ENCODE data around the gene NPAS1.

NPAS1 gene

GRCh38 chr19:46992699-46993535, 26.7 kb upstream of the NPAS1 start:
- H3K4me3 ChIP-seq (ENCODE audit: low read depth, low read length) = no peak overlapping the region
- no peak for TF ChIP-seq CTCF (conservative IDR thresholded peaks at IDR 0.05; ENCODE audit: low read depth, low read length)
- no peak for DNase-seq (ENCODE audit: low read depth)

DNA sequence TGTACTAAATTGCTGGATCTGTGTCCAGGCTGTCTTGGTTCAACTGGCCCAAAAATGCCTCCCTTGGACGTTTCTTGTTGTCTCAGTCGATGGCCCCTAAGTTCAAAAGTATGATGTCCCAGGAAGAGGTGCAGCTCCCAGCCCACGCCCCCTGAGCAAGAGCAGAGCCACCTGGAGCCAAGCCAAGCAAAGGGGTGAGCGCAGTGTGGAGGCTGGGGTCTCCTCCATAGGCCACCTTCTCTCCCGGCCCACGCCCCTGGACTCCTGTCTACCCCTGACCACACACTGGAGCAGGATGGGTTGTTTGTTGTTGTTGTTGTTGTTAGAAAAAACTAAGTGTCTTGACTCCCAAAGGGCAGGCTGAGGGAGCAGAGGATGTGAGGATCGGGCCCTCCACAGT, 26.0 kb upstream of the NPAS1 start:
- H3K4me3 ChIP-seq (ENCODE audit: low read depth, low read length) = no peak overlapping the region
- no peak for TF ChIP-seq CTCF (conservative IDR thresholded peaks at IDR 0.05; ENCODE audit: low read depth, low read length)
- DNase-seq (ENCODE audit: low read depth) = no peak

- no peak overlapping the region for H3K4me3 ChIP-seq (ENCODE audit: low read depth, low read length)
- no peak for DNase-seq (ENCODE audit: low read depth)
- TF ChIP-seq CTCF (conservative IDR thresholded peaks at IDR 0.05; ENCODE audit: low read depth, low read length) = no peak
Observed at GRCh38 chr19:46994141-46994686, 25.4 kb upstream of the NPAS1 start.

GRCh38 chr19:46995492-46995891, 24.1 kb upstream of the NPAS1 start:
- H3K4me3 ChIP-seq (ENCODE audit: low read depth, low read length) = no peak overlapping the region
- no peak for DNase-seq (ENCODE audit: low read depth)
- no peak for TF ChIP-seq CTCF (conservative IDR thresholded peaks at IDR 0.05; ENCODE audit: low read depth, low read length)

DNA sequence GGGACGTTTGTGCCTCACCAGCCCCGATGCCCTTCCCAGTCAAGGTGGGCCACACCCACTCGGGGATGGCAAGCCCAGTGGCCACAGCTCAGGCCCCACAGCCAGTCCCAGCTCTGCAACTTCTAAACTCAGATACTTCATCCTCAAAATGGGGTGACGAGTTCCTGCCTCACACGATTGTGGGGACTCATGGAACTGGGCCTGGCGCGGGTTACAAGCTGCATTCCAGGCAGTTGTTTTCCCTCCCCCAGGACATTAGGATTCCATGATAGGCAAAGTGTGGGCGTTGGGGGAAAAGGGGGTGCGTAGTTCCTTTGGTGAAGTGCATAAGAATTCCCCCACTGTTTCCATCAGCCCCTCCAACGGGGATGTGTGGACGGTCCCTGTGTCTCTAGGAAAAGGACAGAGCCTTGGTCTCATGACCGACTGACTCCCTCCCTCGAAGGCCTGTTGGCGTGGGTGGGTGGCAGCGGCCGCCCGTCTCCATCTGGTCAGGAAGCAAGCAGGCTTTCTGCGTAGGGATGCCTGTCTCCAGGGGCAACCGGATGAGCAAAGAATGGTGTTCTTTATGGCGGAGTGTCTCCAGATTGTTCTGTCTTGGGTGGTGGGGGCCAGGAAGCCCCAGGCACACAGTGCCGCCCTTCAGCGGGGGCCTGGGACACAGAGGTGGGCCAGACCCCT, 21.1 kb upstream of the NPAS1 start:
- no peak overlapping the region for H3K4me3 ChIP-seq (ENCODE audit: low read depth, low read length)
- TF ChIP-seq CTCF (conservative IDR thresholded peaks at IDR 0.05; ENCODE audit: low read depth, low read length) = no peak
- no peak for DNase-seq (ENCODE audit: low read depth)

GRCh38 chr19:46999377-46999776, 20.3 kb upstream of the NPAS1 start:
- H3K4me3 ChIP-seq (ENCODE audit: low read depth, low read length) = no peak overlapping the region
- TF ChIP-seq CTCF (conservative IDR thresholded peaks at IDR 0.05; ENCODE audit: low read depth, low read length) = no peak
- DNase-seq (ENCODE audit: low read depth) = no peak

All from choroid plexus epithelial cell (primary cell).